ENCODE data around the gene RAET1G.
"Not testable (repeated sequence)": the region's sequence is repeated elsewhere in the genome, so short reads cannot be mapped to it uniquely, and the experiment has no call there.

RAET1G gene

DNA sequence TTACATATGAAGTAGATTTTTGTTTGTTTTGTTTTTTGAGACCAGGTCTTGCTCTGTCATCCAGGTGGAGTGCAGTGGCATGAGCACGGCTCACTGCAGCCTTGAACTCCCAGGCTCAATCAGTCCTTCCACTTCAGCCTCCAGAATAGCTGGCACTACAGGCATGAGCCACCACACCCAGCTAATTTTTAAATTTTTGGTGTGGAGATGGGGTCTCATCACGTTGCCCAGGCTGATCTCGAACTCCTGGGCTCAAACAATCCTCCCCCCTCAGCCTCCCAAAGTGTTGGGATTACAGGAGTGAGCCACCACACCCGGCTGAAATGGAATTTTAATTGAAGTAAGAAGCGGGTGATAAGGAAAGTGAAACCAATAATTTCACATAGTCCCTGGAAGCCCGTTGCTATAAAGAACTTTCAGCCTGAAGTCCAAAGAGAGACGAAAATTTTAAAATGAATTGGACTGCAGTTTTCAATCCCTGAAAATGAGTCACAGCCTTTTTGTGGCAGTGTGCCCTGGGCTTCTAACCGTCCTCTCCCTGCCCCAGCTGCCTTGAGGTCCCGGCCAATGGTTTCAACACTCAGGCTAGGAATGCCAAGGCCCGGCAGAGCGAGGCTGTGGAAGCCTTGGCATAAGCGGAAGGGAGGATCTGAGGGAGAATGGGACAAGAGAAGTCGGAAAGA, 25.8 kb downstream of the RAET1G start:
- DNase-seq (ENCODE audit: low spot score): peak; percentile 9

DNA sequence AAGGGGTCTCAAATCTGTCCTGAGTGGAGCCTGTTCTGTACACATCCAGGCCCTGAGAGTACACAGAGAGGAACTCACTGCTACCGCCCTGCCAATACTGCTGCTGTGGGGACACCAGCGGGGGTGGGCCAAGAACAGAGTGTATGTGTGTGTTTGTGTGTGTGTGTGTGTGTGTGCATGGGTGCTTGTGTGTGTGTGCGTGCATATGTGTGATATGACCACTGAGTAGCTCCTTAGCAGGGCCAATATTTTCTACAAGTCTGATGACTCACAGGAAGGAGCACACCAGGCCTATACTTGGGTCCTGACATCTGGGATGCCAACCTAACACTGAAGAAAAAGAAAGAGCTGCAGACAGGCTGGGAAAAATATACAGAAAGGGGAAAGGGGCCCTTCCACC, 26.4 kb downstream of the RAET1G start:
- peak; percentile 67 for DNase-seq (ENCODE audit: low spot score)

DNA sequence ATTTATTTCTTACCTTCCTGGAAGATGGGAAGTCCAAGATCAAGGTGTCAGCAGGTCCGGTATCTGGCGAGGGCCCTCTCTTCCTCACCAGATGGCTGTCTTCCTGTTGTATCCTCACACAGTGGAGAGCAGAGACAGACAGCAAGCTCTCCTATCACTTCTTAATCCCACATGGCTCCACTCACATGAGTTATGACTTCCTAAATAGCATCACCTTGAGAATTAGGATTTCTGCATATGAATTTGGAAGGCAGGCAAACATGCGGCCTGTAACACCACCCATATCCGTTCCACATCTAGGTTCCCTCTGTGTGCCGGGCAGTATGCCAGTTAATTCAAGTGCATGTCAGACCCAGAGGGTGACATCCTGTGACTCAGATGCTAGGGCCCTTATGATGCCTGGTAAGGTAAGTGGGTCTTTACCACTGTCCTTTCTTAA, 27.1 kb downstream of the RAET1G start:
- peak; percentile 88 for DNase-seq (ENCODE audit: low spot score)

DNA sequence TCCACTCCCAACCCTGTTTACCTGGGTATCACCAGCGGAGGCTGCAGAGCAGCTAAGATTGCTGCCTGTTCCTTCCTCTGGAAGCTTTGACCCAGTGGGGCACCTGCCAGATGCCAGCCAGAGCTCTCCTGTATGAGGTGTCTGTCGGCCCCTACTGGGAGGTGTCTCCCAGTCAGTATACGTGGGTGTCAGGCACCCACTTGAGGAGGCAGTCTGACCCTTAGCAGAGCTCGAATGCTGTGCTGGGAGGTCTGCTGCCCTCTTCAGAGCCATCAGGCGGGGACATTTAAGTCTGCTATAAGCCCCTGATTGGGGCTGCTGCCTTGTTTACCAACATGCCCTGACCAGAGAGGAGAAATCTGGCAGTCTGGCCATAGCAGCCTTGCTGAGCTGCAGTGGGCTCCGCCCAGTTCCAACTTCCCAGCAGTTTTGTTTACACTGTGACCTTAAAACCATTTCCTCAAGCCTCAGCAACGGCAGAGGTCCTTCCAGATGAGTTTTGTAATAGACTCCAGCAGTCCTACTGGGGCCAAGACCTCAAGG, 27.8 kb downstream of the RAET1G start:
- DNase-seq (ENCODE audit: low spot score): peak; percentile 17

DNA sequence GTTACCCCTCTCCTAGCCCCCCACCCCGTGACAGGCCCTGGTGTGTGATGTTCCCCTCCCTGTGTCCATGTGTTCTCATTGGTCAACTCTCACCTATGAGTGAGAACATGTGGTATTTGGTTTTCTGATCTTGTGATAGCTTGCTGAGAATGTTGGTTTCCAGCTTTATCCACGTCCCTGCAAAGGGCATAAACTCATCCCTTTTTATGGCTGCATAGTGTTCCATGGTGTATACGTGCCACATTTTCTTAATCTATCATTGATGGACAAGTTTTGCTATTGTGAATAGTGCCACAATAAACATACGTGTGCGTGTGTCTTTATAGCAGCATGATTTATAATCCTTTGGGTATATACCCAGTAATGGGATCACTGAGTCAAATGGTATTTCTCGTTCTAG, 31.1 kb downstream of the RAET1G start:
- not testable (repeated sequence) for DNase-seq (ENCODE audit: low spot score)

DNA sequence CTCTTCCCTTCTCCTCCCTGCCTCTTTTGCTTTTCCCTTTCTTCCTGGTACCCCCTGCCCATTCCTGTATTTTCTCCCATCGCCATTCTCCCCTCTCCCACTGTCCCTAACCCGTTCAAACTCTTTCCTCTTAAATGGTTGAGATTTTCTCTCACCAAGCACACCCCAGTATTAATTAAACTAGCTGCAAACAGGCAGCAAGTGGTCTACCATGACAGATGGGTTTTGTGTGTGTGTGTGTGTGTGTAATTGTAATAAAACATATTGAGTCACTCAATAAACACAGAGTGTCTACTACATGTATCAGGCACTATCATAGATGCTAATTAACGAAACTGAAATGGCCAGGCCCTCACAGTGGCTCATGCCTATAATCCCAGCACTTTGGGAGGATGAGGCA, 31.7 kb downstream of the RAET1G start:
- no peak for DNase-seq (ENCODE audit: low spot score)

DNA sequence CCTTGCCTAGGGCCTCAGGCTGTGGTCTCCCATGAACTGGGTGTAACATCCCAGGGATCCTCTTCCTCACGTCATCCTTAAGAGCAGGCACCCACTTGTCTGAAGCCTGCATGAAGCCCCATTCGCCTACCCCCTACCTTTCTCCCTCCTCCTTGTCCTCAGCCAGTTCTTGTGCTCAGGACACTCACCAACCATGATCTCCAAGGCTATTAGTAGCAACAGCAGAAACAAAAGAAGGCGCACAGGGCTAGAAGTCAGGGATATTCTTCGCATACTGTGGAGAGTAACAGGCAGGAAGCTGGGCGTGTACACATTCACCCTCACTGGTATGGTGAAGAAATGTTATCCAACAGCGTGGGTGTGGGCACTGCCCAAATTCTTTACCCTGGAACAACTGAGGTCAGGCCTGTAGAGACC, 32.3 kb downstream of the RAET1G start:
- DNase-seq (ENCODE audit: low spot score): no peak

DNA sequence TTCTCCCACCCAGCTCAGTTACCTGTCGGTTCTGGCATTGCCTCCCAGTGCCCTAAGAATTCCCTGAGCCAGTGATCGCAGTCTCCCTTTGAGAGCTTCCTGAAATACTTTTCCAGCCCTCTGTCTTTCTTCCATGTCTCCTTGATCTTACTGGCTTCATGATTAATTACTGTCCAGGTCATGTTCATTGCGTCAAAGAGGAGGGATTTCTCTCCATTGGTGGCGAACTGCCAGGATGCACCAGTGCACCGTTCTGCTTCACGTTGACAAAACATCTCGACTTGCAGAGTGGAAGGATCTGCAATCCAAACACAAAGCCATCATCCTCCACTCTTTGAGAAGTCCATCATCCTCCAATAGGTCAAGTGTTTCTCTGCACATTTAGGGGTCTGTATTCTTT, 33.6 kb downstream of the RAET1G start:
- DNase-seq (ENCODE audit: low spot score): no peak

DNA sequence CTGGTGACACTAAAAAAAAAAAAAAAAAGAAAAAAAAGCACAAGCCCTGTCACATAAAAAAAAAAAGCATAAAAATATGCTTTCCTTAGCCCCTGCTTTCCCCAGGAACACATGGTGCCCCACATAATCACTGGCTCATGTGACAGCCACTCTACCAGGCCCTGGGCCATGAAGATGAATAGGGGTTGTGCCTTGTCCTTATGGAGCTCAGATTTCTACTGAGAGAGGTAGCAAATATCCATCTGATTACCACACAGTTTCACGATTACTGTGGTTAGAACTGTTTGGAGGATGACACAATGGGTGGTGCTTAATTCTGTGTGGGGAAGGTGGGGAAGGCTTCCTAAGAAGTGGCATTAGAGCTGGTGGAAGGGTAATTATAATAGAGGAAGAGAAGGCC, 34.3 kb downstream of the RAET1G start:
- DNase-seq (ENCODE audit: low spot score): no peak

DNA sequence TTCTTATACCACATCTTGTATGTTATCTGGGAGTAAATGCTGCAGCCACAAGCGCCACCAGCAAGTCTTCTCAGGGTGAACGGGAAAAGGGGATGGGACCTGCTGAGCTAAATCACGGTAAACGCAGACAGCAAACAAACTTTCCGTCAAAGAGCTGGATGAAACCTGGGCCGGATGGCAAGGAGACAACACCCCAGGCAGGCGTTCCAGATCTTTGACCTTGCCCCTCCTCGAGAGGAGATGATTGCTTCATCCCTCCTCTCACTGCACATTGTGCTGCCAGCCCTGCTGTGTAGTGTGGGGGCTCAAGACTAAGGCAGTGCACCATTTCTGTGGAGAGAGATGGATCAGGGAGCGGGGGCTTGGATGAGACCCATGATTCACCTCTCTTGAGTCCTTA, 34.8 kb downstream of the RAET1G start:
- DNase-seq (ENCODE audit: low spot score): no peak

DNA sequence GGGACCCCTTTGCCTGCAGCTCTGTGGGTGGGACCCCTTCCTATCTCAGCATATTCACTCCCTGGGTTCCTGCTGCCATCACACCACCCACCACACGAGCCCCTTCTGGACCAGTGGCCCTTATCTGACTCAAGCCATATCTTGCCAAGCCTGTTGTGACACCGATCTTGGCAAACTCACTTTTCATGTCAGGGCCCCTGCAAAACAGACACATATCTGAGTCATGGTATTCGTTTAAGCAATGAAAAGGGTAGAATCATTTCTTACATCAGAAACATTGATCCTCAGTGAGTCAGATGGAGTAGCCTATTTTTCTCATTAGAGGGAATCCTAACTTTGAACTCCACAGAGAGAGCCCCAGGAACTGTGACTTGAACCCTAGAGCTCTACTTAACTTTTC, 35.6 kb downstream of the RAET1G start:
- DNase-seq (ENCODE audit: low spot score): no peak

DNA sequence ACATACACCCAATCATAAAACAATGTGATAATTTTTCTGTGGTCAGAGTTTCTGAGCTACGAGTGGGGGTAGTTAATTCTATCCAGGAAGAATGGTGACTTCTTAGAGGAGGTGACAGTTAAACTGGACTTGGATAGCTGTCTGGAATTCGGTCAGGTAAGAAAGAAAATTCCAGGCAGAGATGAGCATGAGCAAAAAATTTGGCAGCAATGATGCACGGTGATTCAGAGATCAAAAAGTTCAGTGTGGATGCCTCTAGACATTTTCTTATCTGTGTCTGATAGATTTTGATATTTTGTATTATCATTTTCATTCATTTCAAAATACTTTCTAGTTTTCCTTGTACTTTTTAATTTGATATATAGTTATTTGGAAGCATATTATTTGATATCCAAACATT, 37.0 kb downstream of the RAET1G start:
- no peak for DNase-seq (ENCODE audit: low spot score)

DNA sequence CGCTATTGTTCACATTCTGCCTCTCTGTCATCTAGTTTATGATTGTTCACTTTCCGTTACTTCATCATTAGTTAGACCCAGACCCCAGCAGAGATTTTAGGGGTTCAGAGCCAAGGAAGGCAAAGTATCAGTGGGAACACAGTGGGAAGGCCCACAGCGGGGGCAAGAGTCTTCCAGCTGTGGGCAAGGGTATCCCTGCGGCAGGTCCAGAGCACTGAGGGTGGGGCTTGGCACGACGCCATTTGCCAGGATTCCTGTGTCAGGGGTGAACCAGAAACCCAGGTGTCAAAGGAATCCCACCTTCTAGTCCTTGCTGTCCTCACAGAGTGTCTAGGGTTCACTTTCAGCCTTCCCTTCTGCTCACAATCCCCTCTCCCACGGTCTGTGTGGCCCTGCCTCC, 38.3 kb downstream of the RAET1G start:
- DNase-seq (ENCODE audit: low spot score): no peak

DNA sequence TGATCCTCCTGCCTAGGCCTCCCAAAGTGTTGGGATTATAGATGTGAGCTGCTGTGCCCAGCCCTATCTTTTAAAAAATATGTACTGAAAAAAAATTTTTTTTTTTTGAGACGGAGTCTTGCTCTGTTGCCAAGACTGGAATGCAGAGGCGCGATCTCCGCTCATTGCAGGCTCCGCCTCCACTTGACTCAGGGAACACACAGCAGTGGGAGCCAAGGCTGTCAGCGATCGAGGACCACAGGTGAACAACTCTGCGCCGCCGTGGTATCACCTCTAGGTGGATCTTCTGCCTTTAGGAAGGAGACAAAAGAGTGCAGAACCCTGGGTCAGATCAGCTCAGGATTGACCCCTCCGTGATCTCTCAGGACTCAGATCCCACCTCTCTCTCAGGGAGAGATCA, 38.7 kb downstream of the RAET1G start:
- DNase-seq (ENCODE audit: low spot score): no peak

DNA sequence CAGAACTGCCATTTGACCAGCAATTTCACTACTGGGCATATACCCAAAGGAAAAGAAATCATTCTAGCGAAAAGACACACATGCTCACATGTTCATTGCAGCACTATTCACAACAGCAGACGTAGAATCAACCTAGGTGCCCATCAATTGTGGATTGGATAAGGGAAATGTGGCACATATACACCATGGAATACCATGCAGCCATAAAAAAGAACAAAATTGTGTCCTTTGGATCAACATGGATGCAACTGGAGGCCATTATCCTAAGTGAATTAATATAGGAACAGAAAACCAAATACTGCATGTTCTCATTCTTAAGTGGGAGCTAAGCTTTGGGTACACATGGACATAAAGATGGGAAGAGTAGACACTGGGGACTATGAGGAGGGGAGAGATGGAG, 41.1 kb downstream of the RAET1G start:
- DNase-seq (ENCODE audit: low spot score): no peak

DNA sequence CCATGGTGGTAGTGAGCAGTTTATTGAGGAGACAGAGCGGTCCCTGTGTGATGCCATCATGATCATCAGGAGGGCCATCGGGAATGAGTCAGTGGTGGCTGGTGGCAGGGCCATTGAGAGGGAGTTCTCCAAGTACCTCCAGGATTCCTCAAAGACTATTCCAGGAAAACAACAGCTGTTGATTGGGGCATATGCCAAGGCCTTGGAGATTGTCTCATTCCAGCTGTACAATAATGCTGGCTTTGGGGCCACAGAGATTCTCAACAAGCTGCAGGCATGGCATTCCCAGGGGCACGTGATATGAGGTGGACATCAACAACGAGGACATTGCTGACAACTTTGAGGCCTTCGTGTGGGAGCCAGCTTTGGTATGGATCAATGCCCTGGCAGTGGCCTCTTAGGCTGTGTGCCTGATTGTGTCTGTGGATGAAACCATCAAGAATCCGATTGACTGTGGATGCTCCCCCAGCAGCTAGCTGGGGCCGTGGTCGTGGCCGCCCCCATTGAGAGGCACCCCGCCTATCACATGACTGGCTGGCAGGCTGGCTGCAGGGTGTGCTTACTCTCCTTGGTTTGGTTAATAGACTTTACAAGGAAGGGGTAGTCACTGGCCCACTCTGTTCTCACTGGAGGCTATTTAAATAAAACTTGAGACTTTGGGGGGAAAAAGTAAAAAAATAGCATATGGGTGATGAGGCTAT, 41.7 kb downstream of the RAET1G start:
- no peak for DNase-seq (ENCODE audit: low spot score)

DNA sequence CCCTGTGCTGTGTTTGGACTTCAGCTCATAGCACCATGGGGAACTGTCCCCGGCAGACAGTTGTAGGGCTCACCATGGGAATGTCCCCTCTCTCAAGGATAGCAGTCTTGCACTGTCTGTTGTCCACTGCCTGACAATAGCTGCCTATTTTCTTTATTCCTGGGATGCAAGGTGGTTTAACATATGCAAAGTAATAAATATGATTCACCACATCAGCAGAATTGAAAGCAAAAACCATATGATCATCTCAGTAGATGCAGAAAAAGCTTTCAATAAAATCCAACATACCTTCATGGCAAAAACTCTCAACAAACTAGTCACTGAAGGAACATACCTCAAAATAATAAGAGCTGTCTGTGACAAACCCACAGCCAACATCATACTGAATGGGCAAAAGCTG, 45.3 kb downstream of the RAET1G start:
- no peak for DNase-seq (ENCODE audit: low spot score)

DNA sequence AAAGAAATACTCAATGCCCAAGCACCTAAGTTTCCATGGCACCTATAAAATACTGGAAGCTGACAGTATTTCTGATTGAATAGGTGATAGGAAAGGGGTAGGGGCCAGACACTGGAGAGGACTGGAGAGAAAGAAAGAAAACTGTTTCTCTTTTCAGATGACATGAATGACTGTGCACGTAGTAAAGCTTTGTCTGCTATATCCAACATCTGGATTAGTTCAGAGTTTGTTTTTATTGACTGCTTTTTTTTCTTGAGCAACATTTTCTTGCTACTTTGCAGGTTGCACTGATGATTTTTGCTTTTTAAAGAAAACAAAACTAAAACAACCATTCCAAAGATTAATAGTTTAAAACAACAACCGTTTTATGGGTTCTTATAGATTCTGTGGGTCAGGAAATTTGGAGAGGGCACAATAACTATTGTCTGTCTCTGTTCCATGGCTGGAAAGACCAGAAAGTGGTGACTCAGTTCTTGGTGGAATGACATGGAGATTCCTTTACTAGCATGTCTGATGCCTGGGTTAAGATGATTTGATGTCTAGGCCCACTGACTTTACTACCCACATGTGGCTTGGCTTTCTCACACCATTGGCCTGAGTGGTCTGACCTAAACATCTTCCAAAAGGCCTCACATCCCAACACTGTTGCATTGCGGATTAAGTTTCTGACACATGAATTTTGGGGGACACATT, 46.5 kb downstream of the RAET1G start:
- DNase-seq (ENCODE audit: low spot score): no peak

DNA sequence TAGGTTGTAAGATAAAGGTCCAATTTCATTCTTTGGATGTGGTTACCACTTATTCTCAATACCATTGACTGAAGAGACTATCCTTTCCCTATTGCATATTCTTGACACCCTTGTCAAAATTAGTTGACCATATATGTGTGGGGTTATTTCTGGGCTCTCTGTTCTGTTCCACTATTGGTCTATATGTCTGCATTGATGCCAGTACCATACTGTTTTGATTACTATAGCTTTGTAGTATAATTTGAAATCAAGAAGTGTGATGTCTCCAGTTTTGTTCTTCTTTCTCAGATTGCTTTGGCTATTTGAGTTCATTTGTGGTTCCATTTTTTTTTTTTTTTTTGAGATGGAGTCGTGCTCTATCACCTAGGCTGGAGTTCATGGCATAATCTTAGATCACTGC, 50.7 kb downstream of the RAET1G start:
- no peak for DNase-seq (ENCODE audit: low spot score)

DNA sequence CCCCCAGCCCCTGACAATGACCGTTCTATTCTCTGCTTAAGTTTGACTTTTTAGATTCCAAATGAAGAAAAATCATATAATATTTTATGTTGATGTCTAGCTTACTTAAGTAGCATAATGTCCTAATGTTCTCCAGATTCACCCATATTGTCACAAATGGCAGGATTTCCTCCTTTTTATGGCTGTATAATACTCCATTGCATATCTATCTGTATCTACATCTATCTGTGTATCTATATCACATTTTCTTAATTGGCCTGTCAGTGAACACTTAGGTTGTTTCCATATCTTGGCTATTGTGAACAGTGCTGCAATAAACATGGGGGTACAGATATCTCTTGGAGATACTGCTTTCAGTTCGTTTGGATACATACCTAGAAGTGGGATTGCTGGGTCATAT, 51.7 kb downstream of the RAET1G start:
- no peak for DNase-seq (ENCODE audit: low spot score)

DNA sequence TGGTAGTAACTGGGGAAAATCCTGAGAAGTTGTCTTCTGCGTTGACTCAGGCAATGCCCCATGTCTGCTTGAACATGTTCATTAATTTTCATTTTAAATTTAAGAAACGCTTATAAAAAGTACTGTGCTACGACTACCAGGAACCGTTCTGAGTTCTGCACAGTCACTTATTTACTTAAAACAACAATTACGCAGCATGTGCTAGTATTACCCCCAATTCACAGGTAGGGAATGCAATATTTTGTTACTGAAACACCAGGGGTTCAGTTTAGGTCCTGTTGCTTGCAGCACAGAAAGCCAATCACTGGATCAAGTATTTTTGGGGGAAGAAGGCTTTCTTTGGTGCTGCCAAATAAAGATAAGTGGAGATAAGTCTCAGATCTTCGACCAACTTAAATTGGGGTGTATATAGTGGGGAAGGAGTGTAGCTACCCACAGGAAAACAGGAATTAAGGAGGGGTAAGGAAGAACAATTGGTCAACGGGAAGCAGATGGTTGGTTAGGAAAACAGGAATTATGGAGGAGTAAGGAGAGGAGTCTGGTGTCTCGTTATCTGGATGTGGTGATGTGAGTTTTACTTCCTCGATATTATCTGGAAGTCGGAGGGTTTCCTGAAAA, 53.5 kb downstream of the RAET1G start:
- DNase-seq (ENCODE audit: low spot score): no peak

DNA sequence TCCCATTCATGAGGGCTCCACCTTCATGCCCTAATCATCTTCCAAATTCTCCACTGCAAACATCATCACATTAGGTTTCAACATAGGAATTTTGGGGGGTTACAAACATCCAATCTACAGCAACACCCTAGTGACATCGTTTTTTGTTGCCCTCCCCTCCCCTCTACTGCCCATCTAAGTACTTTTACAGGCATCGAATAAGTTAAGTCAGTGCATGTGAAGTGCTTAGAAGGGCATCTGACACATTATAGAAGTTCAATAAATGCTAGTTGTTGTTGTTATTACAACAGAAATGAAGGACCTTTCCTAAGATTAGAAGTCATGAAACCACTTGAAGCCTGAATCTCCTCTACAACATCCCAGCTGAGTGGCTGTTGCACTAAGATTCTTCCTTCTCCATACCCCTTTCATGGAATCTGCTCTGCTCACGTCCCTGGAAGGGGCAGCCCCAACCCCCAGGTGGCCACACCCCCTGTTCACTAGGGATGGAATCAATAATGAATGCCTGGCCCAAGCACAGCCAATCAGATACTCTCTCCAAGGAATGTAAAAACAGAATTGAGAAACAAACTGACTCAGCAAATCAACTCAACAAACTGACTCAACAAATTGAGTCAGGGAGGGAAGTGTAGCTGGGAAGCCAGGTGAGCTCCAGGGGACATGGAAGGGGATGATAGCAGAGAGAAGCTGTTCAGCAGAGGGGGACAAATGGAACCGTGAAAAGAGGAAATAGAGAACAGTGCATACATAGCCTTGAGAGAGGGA, 54.9 kb downstream of the RAET1G start:
- DNase-seq (ENCODE audit: low spot score): no peak
